OCI-LY1 (cell line): ENCODE measurements around the gene DGKG.

Experiments
- H2AFZ ChIP-seq: fragments of 200-600 bp; sonication (generic), shearing (Covaris generic); 2 replicates; pipeline ENCODE4 v1.6.0; 2014; ENCODE audit warnings: antibody characterized with exemption, mild to moderate bottlenecking, low read length
- H3F3A ChIP-seq: fragments of 200-600 bp; sonication (generic), shearing (Covaris generic); 2 replicates; pipeline ENCODE4 v1.6.0; 2014; ENCODE audit warnings: mild to moderate bottlenecking, antibody characterized with exemption, low read length, moderate library complexity; ENCODE audit not compliant: insufficient read depth
- H3K27ac ChIP-seq: fragments of 200-600 bp; sonication (generic); 2 replicates; pipeline ENCODE4 v1.5.1; 2014; ENCODE audit warnings: low read length, mixed run types, mild to moderate bottlenecking, low read depth; ENCODE audit not compliant: poor library complexity, severe bottlenecking
- H3K27me3 ChIP-seq: fragments of 200-600 bp; sonication (generic); 2 replicates; pipeline ENCODE4 v1.6.0; 2014; ENCODE audit warnings: antibody characterized with exemption, mild to moderate bottlenecking, low read length, moderate library complexity; ENCODE audit not compliant: insufficient read depth
- H3K36me3 ChIP-seq: fragments of 200-600 bp; sonication (generic); 2 replicates; pipeline ENCODE4 v1.6.1; 2014; ENCODE audit warnings: mild to moderate bottlenecking, antibody characterized with exemption, low read length, moderate library complexity, mixed read lengths; ENCODE audit not compliant: insufficient read depth
- H3K4me1 ChIP-seq: fragments of 200-600 bp; sonication (generic); 2 replicates; pipeline ENCODE4 v1.5.1; 2014; ENCODE audit warnings: mild to moderate bottlenecking, low read length, moderate library complexity; ENCODE audit not compliant: insufficient read depth, severe bottlenecking
- H3K4me2 ChIP-seq: fragments of 200-600 bp; sonication (generic), shearing (Covaris generic); 2 replicates; pipeline ENCODE4 v1.6.1; 2014; ENCODE audit warnings: low read length
- H3K4me3 ChIP-seq: fragments of 200-600 bp; sonication (generic); 2 replicates; pipeline ENCODE4 v1.5.1; 2014; ENCODE audit warnings: low read length, low read depth, mild to moderate bottlenecking, mixed read lengths; ENCODE audit not compliant: poor library complexity, severe bottlenecking
- H3K79me2 ChIP-seq: fragments of 200-600 bp; shearing (Covaris generic); 2 replicates; pipeline ENCODE4 v1.6.1; 2016; ENCODE audit warnings: mixed run types, low read length, mixed read lengths; ENCODE audit not compliant: insufficient read depth
- H3K9ac ChIP-seq: fragments of 200-600 bp; sonication (generic), shearing (Covaris generic); 2 replicates; pipeline ENCODE4 v1.6.1; 2014; ENCODE audit warnings: mild to moderate bottlenecking, low read length, mixed read lengths
- H3K9me2 ChIP-seq: fragments of 200-600 bp; sonication (generic), shearing (Covaris generic); 2 replicates; pipeline ENCODE4 v1.6.1; 2014; ENCODE audit warnings: low read depth, mild to moderate bottlenecking, low read length, mixed read lengths
- H3K9me3 ChIP-seq: fragments of 200-600 bp; shearing (Covaris generic); 2 replicates; pipeline ENCODE4 v1.6.1; 2014; ENCODE audit warnings: low read length, mixed read lengths
- H4K20me1 ChIP-seq: fragments of 200-600 bp; sonication (generic), shearing (Covaris generic); 2 replicates; pipeline ENCODE4 v1.6.0; 2016; ENCODE audit warnings: mild to moderate bottlenecking, low read length; ENCODE audit not compliant: insufficient read depth
- CTCF ChIP-seq: fragments of 200-600 bp; sonication (generic), shearing (Covaris generic); IDR thresholded peaks from 2 replicates; pipeline ENCODE4 v1.5.1; 2017; ENCODE audit warnings: mild to moderate bottlenecking, antibody characterized with exemption, low read length, moderate library complexity, mixed read lengths
- EZH2 ChIP-seq: fragments of 200-600 bp; sonication (generic), shearing (Covaris generic); IDR thresholded peaks from 2 replicates; pipeline ENCODE4 v1.8.0; 2017; ENCODE audit warnings: borderline replicate concordance, mixed run types, mild to moderate bottlenecking, antibody characterized with exemption, low read length, moderate library complexity, mixed read lengths

DGKG gene

GRCh38 chr3:186394566-186395217, 32.7 kb upstream of the DGKG start:
- Histone ChIP-seq H3K27me3 (no peaks in the 10 kb centered on the region), H3F3A (no peaks in the 10 kb centered on the region), H4K20me1 (no peaks in the 10 kb centered on the region), H3K9me3 (peaks cover 5% of the 10 kb centered on the region; the same call in 1 of the 2 replicates), H3K4me1 (no peaks in the 10 kb centered on the region), H3K9me2 (no peaks in the 10 kb centered on the region), H3K9ac (no peak overlapping the region), H3K36me3 (no peaks in the 10 kb centered on the region), H2AFZ (no peak overlapping the region), H3K79me2 (no peaks in the 10 kb centered on the region), H3K4me3 (no peak overlapping the region), H3K27ac (no peak overlapping the region), H3K4me2 (no peak overlapping the region)
- TF ChIP-seq CTCF (no peak), EZH2 (no peak)

- Histone ChIP-seq H3K27me3 (no peaks in the 10 kb centered on the region; the same call in 1 of the 2 replicates), H3K4me3 (no peak overlapping the region), H3K4me2 (no peak overlapping the region), H3F3A (no peaks in the 10 kb centered on the region), H3K36me3 (no peaks in the 10 kb centered on the region), H3K9me2 (no peaks in the 10 kb centered on the region), H4K20me1 (no peaks in the 10 kb centered on the region), H3K4me1 (no peaks in the 10 kb centered on the region), H2AFZ (no peak overlapping the region), H3K79me2 (no peaks in the 10 kb centered on the region), H3K9me3 (0 out of 2 replicates have a peak, but pooled peaks cover under 1% of the 10 kb centered on the region), H3K9ac (no peak overlapping the region), H3K27ac (no peak overlapping the region)
- TF ChIP-seq CTCF (no peak), EZH2 (no peak)
Measured at GRCh38 chr3:186386883-186387560, 25.0 kb upstream of the DGKG start.

- Histone ChIP-seq H3K4me1 (no peaks in the 10 kb centered on the region), H3K27ac (no peak overlapping the region), H3K4me2 (no peak overlapping the region), H3K79me2 (no peaks in the 10 kb centered on the region), H3K9ac (no peak overlapping the region), H3K36me3 (no peaks in the 10 kb centered on the region), H3F3A (no peaks in the 10 kb centered on the region), H3K4me3 (no peak overlapping the region), H2AFZ (no peak overlapping the region), H3K9me2 (no peaks in the 10 kb centered on the region), H3K27me3 (no peaks in the 10 kb centered on the region; the same call in 1 of the 2 replicates), H4K20me1 (no peaks in the 10 kb centered on the region), H3K9me3 (no peaks in the 10 kb centered on the region)
- TF ChIP-seq CTCF: no peak
- TF ChIP-seq EZH2: no peak
Measured at GRCh38 chr3:186385856-186386602, 24.0 kb upstream of the DGKG start.
